ENCODE measurements around the gene KCNT1.

Gene KCNT1

DNA sequence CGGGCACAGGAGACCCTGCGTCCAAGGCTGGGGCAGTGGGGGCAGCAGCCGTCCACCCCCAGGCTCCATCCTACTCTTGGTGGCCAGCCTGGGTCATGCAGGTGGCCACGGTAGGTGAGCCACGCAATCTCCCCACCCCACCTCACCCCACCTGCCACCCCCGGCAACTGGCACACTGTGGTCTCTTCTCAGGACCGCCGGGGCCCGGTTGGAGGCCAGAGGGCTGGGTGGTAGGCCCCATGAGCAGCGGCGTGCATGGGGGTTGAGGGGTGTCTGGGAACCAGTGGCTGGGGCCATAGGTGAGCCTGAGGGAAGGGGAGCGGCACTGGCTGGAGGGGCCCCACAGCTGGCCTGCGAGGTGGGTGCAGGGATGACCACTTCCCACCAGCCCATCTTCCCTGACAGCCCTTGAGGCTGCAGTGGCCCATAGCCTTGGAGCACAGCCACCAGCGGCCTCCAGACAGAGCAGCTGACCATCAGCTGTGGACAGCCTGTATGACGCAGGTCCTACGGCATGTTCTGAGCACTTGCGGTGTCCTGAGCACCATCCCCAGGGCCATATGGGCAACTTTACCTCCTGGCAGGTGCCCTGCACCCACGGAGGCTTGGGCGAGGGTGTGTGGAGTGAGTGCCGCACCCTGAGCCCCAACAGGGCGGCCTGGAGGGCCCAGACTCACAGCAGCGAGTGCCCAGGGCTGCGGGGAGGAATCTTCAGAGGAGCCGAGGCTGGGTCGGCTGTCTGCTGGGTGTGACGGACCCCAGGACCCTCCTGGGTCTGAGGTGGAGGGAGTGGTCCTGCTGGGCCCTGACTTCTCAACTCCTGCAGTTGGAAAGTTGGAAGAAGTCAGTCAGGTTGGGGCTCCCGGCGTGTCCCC lies 47.4 kb downstream of the KCNT1 start:
- DNase-seq, result no peak

DNA sequence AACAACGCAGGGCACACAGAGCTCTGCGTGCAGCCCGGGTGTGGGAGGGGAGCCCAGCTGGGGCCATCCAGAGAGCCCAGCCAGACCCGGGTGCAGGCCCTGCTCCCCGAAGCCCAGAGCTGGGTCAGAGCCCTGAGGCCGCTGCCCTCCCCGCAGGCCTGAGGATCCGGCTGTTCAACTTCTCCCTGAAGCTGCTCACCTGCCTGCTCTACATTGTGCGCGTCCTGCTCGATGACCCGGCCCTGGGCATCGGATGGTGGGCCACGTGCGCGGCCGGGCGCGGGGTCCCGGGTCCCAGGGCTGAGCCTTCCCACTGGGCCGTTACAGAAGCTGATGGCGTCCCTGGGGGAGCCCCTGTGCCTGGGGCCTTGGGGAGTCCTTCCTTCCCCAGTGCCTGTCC lies 48.8 kb downstream of the KCNT1 start:
- no peak for DNase-seq

DNA sequence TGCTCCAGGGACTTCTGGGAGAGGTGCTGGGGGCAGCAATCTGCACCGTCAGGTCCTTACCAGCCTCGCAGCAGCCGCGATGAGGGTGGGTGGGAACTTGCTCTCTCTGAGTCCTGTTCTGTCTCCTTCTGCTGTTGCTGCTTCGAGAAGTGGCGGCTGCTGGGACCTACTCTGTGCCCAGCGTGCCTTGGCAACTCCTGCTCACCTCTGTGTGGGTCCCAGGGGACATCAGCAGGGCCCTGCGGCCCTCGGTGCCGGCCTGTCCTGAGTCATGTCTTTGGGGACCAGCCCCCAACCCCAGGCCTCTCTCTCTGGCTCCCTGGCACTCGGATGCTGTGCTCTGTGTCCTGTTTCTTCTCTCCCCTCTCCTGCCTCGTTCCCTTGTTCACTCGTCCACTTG lies 49.5 kb downstream of the KCNT1 start:
- DNase-seq, result no peak

DNA sequence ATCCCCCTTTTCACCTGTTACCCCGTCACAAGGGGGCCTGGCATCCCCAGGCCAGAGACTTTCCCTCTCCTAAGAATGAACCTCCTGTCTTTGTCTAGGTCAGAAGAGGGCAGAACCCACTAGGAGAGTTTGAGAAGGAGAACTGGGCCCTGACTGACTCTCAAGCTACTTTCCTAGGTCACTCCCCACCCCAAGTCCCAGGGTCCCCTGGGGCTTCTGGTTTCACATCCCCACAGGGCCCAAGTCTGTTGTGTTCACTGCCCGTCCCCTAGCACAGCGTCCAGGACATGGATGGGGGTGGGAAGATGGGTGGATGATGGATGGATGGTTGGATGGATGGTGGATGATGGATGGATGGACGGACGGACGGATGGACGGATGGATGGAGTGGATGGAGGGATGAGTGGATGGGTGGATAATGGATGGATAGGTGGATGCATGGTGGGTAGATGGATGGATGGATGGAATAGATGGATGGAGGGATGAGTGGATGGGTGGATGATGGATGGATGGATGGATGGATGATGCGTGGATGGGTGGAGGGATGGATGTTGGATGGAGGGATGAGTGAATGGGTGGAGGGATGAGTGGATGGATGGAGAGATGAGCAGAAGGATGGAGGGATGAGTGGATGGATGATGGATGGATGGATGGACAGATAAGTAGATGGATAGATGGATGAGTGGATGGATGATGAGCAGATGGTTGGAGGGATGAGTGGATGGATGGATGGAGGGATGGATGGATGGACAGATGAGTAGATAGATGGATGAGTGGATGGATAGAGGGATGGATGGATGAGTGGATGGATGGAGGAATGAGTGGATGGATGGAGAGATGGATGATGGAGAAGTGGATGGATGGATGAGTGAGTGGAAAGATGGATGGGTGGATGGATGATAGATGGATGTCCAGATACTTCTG lies 50.6 kb downstream of the KCNT1 start:
- DNase-seq, result no peak

GRCh38 chr9:135753391-135754105 lies 51.6 kb downstream of the KCNT1 start:
- DNase-seq, result no peak

DNA sequence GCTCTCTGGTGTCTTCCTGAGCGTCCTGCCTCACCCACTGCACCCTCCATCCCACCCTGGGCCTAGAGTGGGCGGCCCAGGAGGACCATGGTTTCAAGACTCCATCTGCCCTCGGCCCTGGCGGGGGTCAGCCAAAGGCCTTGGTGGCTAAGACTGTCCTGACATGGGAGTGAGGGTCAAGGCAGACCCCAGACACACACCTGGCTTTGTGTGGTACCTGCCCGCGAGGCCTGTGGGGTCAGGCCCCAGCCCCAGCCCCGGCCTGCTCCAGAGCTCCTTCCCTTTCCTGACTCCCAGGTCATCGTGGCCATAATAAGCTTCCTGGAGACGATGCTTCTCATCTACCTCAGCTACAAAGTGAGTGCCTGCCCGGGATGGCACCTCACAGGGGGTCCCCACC lies 54.6 kb downstream of the KCNT1 start:
- DNase-seq, result no peak

- DNase-seq, result no peak
Observed at GRCh38 chr9:135757356-135757755, 55.4 kb downstream of the KCNT1 start.

DNA sequence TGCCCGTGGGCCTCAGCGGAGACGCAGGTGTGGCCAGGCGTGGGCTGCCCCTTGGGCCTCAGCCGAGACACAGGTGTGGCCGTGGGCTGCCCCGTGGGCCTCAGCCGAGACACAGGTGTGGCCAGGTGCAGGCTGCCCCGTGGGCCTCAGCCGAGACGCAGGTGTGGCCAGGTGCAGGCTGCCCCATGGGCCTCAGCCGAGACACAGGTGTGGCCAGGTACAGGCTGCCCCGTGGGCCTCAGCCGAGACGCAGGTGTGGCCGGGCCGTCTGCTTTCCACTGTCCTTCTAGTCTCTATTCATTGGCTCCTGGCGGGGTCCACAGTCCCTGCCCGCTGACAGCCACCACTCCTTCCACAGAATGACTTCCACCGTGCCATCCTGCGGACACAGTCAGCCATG lies 56.1 kb downstream of the KCNT1 start:
- DNase-seq, result no peak

DNA sequence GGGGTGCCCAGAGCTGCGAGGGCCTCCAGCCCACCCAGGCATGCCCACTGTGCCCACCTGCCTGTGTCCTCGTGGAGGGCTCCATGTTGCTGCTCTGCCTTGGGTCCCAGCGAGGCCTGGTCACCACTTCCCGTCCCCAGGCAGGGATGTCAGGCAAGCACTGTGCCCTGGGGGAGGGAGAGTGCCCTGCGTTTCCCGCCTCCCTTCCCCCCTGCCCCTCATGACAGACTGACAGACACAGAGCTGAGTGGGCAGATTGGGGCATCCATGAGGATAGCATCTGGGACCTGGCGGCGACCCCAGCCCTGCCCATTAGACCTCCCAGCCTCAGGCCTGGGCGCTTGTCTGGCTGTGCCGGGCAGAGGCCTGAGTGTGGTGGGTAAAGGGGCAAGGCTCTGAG lies 56.9 kb downstream of the KCNT1 start:
- DNase-seq, result no peak

GRCh38 chr9:135759676-135760300 lies 57.8 kb downstream of the KCNT1 start:
- DNase-seq, result no peak

GRCh38 chr9:135760465-135760864 lies 58.5 kb downstream of the KCNT1 start:
- no peak for DNase-seq

GRCh38 chr9:135761150-135761844 lies 59.3 kb downstream of the KCNT1 start:
- DNase-seq, result no peak

GRCh38 chr9:135761845-135762168 lies 59.8 kb downstream of the KCNT1 start:
- no peak for DNase-seq

DNA sequence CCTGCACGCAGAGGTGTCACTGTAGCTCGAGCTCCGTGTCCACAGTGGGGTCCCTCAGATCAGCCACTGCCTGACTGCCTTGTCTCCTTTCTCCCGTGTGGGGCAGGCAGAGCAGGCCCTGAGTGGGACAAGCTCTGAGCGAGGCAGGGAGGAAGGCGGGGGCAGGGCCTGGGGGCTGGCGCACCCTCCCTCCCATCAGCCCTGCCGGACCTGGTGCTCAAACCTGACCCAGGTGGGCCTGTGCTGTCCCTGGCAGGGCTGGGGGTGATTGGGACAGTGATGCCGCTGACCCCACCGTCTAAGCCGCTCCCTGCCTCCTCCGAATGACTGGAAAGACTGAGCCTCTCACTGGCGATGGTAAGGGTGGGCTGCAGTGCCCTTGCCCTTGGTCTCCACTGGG lies 60.9 kb downstream of the KCNT1 start:
- no peak for DNase-seq

DNA sequence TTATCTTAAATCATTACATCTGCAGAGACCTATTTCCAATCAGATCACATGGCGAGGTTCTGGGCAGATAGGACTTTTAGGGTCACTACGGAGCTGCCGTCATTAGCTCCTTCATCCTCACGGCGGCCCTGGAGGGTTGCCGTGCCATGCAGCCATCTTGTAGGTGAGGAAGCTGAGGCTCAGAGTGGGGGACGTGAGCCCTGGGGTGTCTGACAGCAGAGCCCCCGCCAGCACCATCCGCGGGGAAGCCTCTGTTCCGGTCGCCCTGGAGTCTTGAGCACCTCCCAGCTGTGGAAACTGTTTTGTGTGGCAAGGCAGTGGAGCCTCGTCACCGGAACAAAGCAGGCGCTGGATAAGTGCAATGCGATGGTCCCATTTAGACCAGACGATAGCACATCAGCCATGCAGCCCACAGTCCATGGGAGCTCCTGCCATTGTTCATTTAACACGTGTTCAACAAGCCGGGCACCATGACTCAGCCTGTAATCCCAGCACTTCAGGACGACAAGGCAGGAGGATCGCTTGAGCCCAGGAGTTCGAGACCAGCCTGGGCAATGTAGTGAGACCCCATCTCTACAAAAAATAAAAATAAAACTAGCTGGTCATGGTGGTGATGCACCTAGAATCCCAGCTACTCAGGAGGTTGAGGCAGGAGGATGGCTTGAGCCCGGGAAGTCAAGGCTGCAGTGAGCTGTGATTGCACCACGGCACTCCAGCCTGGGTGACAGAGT lies 61.9 kb downstream of the KCNT1 start:
- DNase-seq, result no peak

DNA sequence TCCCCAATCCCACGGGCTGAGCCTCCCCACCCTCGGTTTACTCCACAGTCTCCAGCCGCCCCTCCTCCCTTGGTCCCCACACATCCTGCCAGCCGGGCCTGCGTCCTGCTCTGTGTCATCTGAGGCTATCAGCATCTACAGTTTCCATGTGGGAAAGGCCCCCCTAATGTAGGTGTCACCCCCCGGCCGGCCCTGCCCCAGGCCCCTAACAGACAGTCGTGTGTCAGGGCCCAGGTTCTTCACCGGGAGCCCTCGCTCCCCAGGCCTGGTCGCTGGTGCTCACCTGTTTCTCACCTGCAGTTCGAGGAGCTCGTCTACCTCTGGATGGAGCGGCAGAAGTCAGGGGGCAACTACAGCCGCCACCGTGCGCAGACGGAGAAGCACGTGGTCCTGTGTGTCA lies 62.7 kb downstream of the KCNT1 start:
- DNase-seq, result no peak

DNA sequence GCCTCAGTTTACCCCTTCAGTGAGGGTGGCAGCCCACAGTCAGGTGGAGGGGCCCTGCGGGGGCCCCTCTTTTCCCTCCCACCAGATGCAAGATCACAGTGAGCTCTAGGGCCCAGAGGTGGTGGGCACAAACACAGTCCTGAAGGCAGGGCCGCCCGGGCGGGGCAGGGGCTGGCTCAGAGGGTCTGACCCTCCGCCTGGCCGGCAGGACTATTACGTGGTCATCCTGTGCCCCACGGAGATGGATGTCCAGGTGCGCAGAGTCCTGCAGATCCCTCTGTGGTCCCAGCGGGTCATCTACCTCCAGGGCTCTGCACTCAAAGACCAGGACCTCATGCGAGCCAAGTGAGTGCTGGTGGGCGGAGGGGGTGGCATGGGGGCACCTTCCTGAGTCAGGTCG lies 63.4 kb downstream of the KCNT1 start:
- no peak for DNase-seq

- DNase-seq, result no peak
Observed at GRCh38 chr9:135766251-135766650, 64.3 kb downstream of the KCNT1 start.

DNA sequence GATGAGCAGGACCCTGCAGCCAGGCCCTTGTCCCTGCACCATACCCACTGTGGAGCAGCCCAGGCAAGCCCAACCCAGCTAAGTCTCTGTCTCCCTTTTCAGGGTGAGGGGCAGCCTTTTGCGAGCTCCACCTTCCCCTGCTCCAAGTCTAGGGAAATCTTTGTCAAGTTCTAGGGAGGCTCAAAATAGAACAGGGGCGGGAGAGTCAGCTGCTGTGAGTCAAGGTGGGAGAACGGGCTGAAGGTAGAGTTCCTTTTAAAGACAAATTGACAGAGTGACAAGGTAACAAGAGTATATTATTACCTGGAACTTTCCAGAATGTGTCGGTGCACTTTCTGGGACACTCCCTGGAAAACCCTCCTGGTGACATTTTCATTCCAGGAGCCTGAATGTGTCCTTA lies 64.7 kb downstream of the KCNT1 start:
- DNase-seq, result no peak

- no peak for DNase-seq
Observed at GRCh38 chr9:135768516-135769218, 66.7 kb downstream of the KCNT1 start.

Measured in NCI-H226 (cell line).